ENCODE results near the gene YY1. TPM values are rescaled to one million over a fixed set of nuclear protein-coding genes. Genes with fewer than 3 reads are reported as not detected.

YY1 gene
- polyA plus RNA-seq, 2 of the 4 experiments (the other 2 are of a cell fraction), result 58.4 to 65.8 TPM

GRCh38 chr14:100193417-100194357 is 45.3 kb upstream of the YY1 start:
- H3K4me2 ChIP-seq, result peak overlapping the region; percentile 82
- H3K9me3 ChIP-seq, result no peaks in the 10 kb centered on the region
- ChIA-PET POLR2A (interaction anchor here (0.6 to 1.5 kb wide), 10 partner anchors 11 to 222 kb away, joined by 3 to 11 read pairs (median 4); no protein-coding TSS in a partner anchor), CTCF (interaction anchor here (0.5 to 4.0 kb wide), 75 partner anchors 11 to 1002 kb away, joined by 3 to 64 read pairs (median 4); partner anchors contain the start of gene DEGS2)
- FAIRE-seq (no peak), ATAC-seq (peak in 1 of 2 experiments; percentile 17; a peak in 4 of 6 replicates), DNase-seq (ENCODE audit: low read depth in 1 of 2, low spot score in 1 of 2) (no peak)
- peaks cover 15% of the 10 kb centered on the region for H3K4me1 ChIP-seq
- 47% methylated on average over 7 of the region's 12 CpGs for WGBS (ENCODE audit: missing lambda C conversion rate)
- TF ChIP-seq POLR2AphosphoS2 (conservative IDR thresholded peaks at IDR 0.05; ENCODE audit: low read length), result no peak
- TF ChIP-seq RNF2 (IDR thresholded peaks at IDR 0.05; ENCODE audit: borderline replicate concordance, low read depth), result no peak
- 0 out of 2 replicates have a peak, but pooled peaks have one; percentile 46 for TF ChIP-seq HOXB13 (CRISPR knock-in tag; IDR thresholded peaks at IDR 0.05; ENCODE audit: low read depth)
- no peak for TF ChIP-seq HOXB5 (CRISPR knock-in tag; IDR thresholded peaks at IDR 0.05)
- H3K27ac ChIP-seq, result peak overlapping the region; percentile 78 to 89
- peak overlapping the region; percentile 33; the same call in 2 of the 3 replicates for H3K4me3 ChIP-seq

- no peak overlapping the region for H3K4me2 ChIP-seq
- TF ChIP-seq MAFK (IDR thresholded peaks at IDR 0.05; ENCODE audit: partially characterized antibody), result no peak
- TF ChIP-seq NPAS2 (CRISPR knock-in tag; IDR thresholded peaks at IDR 0.05; ENCODE audit: borderline replicate concordance), result no peak
- TF ChIP-seq SREBF2 (IDR thresholded peaks at IDR 0.05), result no peak
- no peak for TF ChIP-seq RNF2 (IDR thresholded peaks at IDR 0.05; ENCODE audit: borderline replicate concordance, low read depth)
- TF ChIP-seq KDM1A (IDR thresholded peaks at IDR 0.05; ENCODE audit: low read depth), result no peak
- no peak for TF ChIP-seq FOXS1 (CRISPR knock-in tag; IDR thresholded peaks at IDR 0.05)
- no peak for TF ChIP-seq HOXB13 (CRISPR knock-in tag; IDR thresholded peaks at IDR 0.05; ENCODE audit: low read depth)
- TF ChIP-seq EHF (CRISPR knock-in tag; IDR thresholded peaks at IDR 0.05), result no peak
- no peak for TF ChIP-seq CTCF (IDR thresholded peaks at IDR 0.05)
- TF ChIP-seq RCOR1 (IDR thresholded peaks at IDR 0.05; ENCODE audit: low read depth, low read length), result no peak
- TF ChIP-seq CEBPB (IDR thresholded peaks at IDR 0.05), result no peak
- TF ChIP-seq E2F6 (IDR thresholded peaks at IDR 0.05; ENCODE audit: borderline replicate concordance, low read depth), result no peak
- peak overlapping the region in 1 of 2 experiments; percentile 56; a peak in 3 of 6 replicates for H3K27ac ChIP-seq
- POLR2A ChIA-PET, result no interaction called here
- peak; percentile 36 to 50; a peak in 5 of 6 replicates for ATAC-seq
- no peak for DNase-seq (ENCODE audit: low read depth in 1 of 2, low spot score in 1 of 2)
- H3K9me3 ChIP-seq, result no peaks in the 10 kb centered on the region
- H3K4me1 ChIP-seq, result peaks cover 10% of the 10 kb centered on the region
- WGBS (ENCODE audit: missing lambda C conversion rate), result 80% methylated on average over 8 of the region's 8 CpGs
- no peak for FAIRE-seq
- CTCF ChIA-PET, result interaction anchor here (0.6 to 0.9 kb wide), 2 partner anchors 92 to 99 kb away, joined by 3 to 4 read pairs; no protein-coding TSS in a partner anchor
- H3K4me3 ChIP-seq, result no peak overlapping the region
Measured at GRCh38 chr14:100199240-100199860, 39.6 kb upstream of the YY1 start.

- FAIRE-seq (no peak), DNase-seq (ENCODE audit: low read depth in 1 of 2, low spot score in 1 of 2) (no peak), ATAC-seq (no peak)
- Histone ChIP-seq H3K4me1 (peaks cover 20% of the 10 kb centered on the region), H3K4me3 (no peak overlapping the region), H3K27ac (no peak overlapping the region), H3K9me3 (no peaks in the 10 kb centered on the region), H3K4me2 (no peak overlapping the region)
- 78% methylated on average over 3 of the region's 3 CpGs for WGBS (ENCODE audit: missing lambda C conversion rate)
- ChIA-PET CTCF (no interaction called here), POLR2A (no interaction called here)
- TF ChIP-seq CTCF (IDR thresholded peaks at IDR 0.05), result no peak
- no peak for TF ChIP-seq ESRRA (IDR thresholded peaks at IDR 0.05; ENCODE audit: borderline replicate concordance, low read length)
- no peak for TF ChIP-seq RARB (CRISPR knock-in tag; IDR thresholded peaks at IDR 0.05)
Measured at GRCh38 chr14:100200311-100200710, 38.6 kb upstream of the YY1 start.

Data from A549 (cell line).